ENCODE measurements around the gene S1PR3. TPM values are rescaled to one million over a fixed set of nuclear protein-coding genes. Genes with fewer than 3 reads are reported as not detected.

Gene S1PR3
- total and polyA plus RNA-seq, 4 donors, result 1.4 to 4.5 (median 2.9) TPM

DNA sequence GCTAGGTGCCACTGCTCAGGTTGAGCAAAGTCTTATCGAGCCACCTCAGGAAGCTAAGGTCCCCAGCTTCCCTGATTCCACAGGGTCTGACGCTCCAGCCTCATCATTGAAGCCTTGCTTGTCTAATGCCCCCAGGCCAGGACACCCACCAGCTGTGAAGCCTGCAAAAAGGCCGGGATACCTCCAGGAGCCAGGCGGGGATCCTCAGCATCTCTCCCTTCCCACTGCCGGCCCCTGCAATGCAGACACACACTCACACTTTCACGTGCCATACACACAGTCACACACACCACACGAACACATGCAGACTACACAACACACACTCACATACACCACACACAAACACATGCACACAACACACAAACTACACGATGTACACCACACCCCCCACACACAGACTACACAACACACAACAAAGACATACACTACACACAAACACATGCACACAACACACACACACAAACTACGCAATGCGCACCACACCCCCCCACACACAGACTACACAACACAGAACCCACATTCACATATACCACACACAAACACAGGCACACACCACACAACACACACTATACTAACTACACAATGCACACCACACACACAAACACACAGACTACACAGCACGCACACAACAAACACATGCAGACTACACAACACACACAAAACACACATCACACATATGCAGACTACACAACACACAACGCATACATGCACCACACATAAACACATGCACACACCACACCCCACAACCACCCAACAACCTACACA is 17.8 kb upstream of the S1PR3 start (continued):
- no peak for TF ChIP-seq SP1 (IDR thresholded peaks at IDR 0.05)
- no peak for TF ChIP-seq HNF4A (conservative IDR thresholded peaks at IDR 0.05)
- TF ChIP-seq JUND (IDR thresholded peaks at IDR 0.05), result no peak

DNA sequence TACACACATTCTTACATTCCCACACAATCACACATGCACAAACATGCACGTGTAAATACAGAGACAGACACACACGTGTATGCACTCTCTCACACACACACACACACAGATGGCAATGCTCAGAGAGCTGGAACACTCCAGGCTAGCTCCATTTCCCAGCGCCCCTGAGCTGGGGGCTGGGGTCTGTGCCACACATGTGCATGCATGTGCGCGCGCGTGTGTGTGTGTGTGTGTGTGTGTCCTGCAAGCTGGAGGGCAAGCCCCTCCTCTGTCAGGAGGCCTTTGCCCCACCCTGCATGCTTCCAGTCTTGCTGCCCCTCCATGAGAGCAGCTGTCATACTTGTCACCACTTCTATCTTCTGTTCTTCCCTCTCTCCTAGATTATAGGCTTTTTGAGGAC is 16.6 kb upstream of the S1PR3 start:
- Histone ChIP-seq H3K27ac (ENCODE audit: low read depth in 1 of 2, low read length in 2 of 2) (no peak overlapping the region), H3K9me3 (ENCODE audit: control insufficient read depth in 4 of 4, low read length in 3 of 4) (peaks cover 0 to 5% (median 4%) of the 10 kb centered on the region in 4 donors), H3K36me3 (ENCODE audit: control insufficient read depth in 4 of 4, insufficient read depth in 3 of 4, low read depth in 1 of 4, low read length in 3 of 4) (no peaks in the 10 kb centered on the region), H3K4me3 (ENCODE audit: low read depth in 1 of 3, low read length in 3 of 3) (no peak overlapping the region), H3K27me3 (ENCODE audit: control insufficient read depth in 4 of 4, insufficient read depth in 4 of 4, low read length in 3 of 4) (no peaks in the 10 kb centered on the region), H3K4me1 (ENCODE audit: control insufficient read depth in 4 of 4, insufficient read depth in 4 of 4, low read length in 3 of 4) (peaks cover 0 to 1% (median 0%) of the 10 kb centered on the region in 4 donors), H3K9ac (ENCODE audit: low read depth in 1 of 2, low read length in 2 of 2) (no peak overlapping the region)
- WGBS, result 87% methylated on average over 7 of the region's 7 CpGs
- TF ChIP-seq FOXA1 (IDR thresholded peaks at IDR 0.05) (no peak), HNF4A (conservative IDR thresholded peaks at IDR 0.05) (no peak), RAD21 (IDR thresholded peaks at IDR 0.05) (no peak), YY1 (IDR thresholded peaks at IDR 0.05) (no peak), TAF1 (conservative IDR thresholded peaks at IDR 0.05) (no peak), GABPA (IDR thresholded peaks at IDR 0.05 in 1 of 2, conservative IDR thresholded peaks at IDR 0.05 in 1 of 2) (no peak), EGR1 (IDR thresholded peaks at IDR 0.05; ENCODE audit: low read depth in 2 of 2) (no peak), JUND (IDR thresholded peaks at IDR 0.05) (no peak), RXRA (IDR thresholded peaks at IDR 0.05) (no peak), HNF4G (IDR thresholded peaks at IDR 0.05) (no peak)
- TF ChIP-seq, protein P1, sequence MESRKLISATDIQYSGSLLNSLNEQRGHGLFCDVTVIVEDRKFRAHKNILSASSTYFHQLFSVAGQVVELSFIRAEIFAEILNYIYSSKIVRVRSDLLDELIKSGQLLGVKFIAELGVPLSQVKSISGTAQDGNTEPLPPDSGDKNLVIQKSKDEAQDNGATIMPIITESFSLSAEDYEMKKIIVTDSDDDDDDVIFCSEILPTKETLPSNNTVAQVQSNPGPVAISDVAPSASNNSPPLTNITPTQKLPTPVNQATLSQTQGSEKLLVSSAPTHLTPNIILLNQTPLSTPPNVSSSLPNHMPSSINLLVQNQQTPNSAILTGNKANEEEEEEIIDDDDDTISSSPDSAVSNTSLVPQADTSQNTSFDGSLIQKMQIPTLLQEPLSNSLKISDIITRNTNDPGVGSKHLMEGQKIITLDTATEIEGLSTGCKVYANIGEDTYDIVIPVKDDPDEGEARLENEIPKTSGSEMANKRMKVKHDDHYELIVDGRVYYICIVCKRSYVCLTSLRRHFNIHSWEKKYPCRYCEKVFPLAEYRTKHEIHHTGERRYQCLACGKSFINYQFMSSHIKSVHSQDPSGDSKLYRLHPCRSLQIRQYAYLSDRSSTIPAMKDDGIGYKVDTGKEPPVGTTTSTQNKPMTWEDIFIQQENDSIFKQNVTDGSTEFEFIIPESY (IDR thresholded peaks at IDR 0.05), result no peak
- TF ChIP-seq, protein P2, sequence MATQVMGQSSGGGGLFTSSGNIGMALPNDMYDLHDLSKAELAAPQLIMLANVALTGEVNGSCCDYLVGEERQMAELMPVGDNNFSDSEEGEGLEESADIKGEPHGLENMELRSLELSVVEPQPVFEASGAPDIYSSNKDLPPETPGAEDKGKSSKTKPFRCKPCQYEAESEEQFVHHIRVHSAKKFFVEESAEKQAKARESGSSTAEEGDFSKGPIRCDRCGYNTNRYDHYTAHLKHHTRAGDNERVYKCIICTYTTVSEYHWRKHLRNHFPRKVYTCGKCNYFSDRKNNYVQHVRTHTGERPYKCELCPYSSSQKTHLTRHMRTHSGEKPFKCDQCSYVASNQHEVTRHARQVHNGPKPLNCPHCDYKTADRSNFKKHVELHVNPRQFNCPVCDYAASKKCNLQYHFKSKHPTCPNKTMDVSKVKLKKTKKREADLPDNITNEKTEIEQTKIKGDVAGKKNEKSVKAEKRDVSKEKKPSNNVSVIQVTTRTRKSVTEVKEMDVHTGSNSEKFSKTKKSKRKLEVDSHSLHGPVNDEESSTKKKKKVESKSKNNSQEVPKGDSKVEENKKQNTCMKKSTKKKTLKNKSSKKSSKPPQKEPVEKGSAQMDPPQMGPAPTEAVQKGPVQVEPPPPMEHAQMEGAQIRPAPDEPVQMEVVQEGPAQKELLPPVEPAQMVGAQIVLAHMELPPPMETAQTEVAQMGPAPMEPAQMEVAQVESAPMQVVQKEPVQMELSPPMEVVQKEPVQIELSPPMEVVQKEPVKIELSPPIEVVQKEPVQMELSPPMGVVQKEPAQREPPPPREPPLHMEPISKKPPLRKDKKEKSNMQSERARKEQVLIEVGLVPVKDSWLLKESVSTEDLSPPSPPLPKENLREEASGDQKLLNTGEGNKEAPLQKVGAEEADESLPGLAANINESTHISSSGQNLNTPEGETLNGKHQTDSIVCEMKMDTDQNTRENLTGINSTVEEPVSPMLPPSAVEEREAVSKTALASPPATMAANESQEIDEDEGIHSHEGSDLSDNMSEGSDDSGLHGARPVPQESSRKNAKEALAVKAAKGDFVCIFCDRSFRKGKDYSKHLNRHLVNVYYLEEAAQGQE (IDR thresholded peaks at IDR 0.05), result no peak
- TF ChIP-seq, protein P3, sequence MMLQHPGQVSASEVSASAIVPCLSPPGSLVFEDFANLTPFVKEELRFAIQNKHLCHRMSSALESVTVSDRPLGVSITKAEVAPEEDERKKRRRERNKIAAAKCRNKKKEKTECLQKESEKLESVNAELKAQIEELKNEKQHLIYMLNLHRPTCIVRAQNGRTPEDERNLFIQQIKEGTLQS (IDR thresholded peaks at IDR 0.05), result no peak
- DNase-seq (ENCODE audit: low spot score), result no peak
